CD8-positive, alpha-beta memory T cell (primary cell): ENCODE data around the gene RNF213. TPM values are rescaled to one million over a fixed set of nuclear protein-coding genes. Genes with fewer than 3 reads are reported as not detected.

Experiments
- CTCF ChIA-PET: fragments of 350-600 bp; sonication (Branson Sonifier 250); formaldehyde crosslinking; loops from one replicate; lab custom pipeline; 2021; ENCODE audit warnings: antibody characterized with exemption; lab: Charles Lee
- POLR2A ChIA-PET: fragments of 350-600 bp; sonication (Branson Sonifier 250); formaldehyde crosslinking; loops from one replicate; lab custom pipeline; 2021; ENCODE audit warnings: antibody characterized with exemption; lab: Charles Lee
- DNase-seq, 5 donors: peaks; one replicate each; pipeline versions ENCODE4 v3.0.0 to v3.0.0-alpha.2; 2020 to 2022; ENCODE audit warnings: mixed read lengths in 1 of 5
- H3K27ac ChIP-seq: one replicate; pipeline ENCODE4 v1.7.0; 2013; ENCODE audit warnings: low read depth, mild to moderate bottlenecking, low read length, moderate library complexity
- H3K27me3 ChIP-seq: 2 replicates; pipeline ENCODE4 v1.7.0; 2013; ENCODE audit warnings: low read length, mild to moderate bottlenecking; ENCODE audit not compliant: insufficient read depth, poor library complexity, severe bottlenecking
- H3K36me3 ChIP-seq: 2 replicates; pipeline ENCODE4 v1.7.0; 2013; ENCODE audit warnings: mild to moderate bottlenecking, low read length, moderate library complexity; ENCODE audit not compliant: insufficient read depth
- H3K4me1 ChIP-seq: 2 replicates; pipeline ENCODE4 v1.7.0; 2013; ENCODE audit warnings: mild to moderate bottlenecking, low read length, moderate library complexity; ENCODE audit not compliant: insufficient read depth
- H3K4me3 ChIP-seq: 2 replicates; pipeline ENCODE4 v1.7.0; 2013; ENCODE audit warnings: mild to moderate bottlenecking, low read length
- H3K9me3 ChIP-seq: 2 replicates; pipeline ENCODE4 v1.7.0; 2013; ENCODE audit warnings: mild to moderate bottlenecking, low read length
- H3K27ac Mint-ChIP-seq, 8 donors: one replicate each; pipeline ENCODE4 v1.8.0; 2020 to 2021; ENCODE audit warnings: mixed read lengths in 8 of 8, mild to moderate bottlenecking in 6 of 8, inconsistent platforms in 3 of 8, moderate library complexity in 3 of 8
- H3K27me3 Mint-ChIP-seq, 2 donors: one replicate each; pipeline ENCODE4 v1.8.0; 2020 to 2021; ENCODE audit warnings: mixed read lengths in 2 of 2, mild to moderate bottlenecking in 1 of 2, moderate library complexity in 1 of 2
- H3K36me3 Mint-ChIP-seq, 3 donors: one replicate each; pipeline ENCODE4 v1.8.0; 2020 to 2021; ENCODE audit warnings: mixed read lengths in 3 of 3, inconsistent platforms in 1 of 3, mild to moderate bottlenecking in 1 of 3
- H3K4me1 Mint-ChIP-seq, 3 donors: one replicate each; pipeline ENCODE4 v1.8.0; 2020 to 2021; ENCODE audit warnings: mixed read lengths in 3 of 3, inconsistent platforms in 1 of 3, mild to moderate bottlenecking in 1 of 3
- H3K4me3 Mint-ChIP-seq, 7 donors: one replicate each; pipeline ENCODE4 v1.8.0; 2020 to 2021; ENCODE audit warnings: mixed read lengths in 7 of 7, mild to moderate bottlenecking in 6 of 7, moderate library complexity in 4 of 7, inconsistent platforms in 2 of 7
- H3K9me3 Mint-ChIP-seq, 5 donors: one replicate each; pipeline ENCODE4 v1.8.0; 2020 to 2022; ENCODE audit warnings: mixed read lengths in 5 of 5, mild to moderate bottlenecking in 3 of 5, moderate library complexity in 2 of 5, inconsistent platforms in 1 of 5
- polyA plus RNA-seq: library from polyadenylated mRNA; unstranded; fragments of 300-500 nt; fragmentation: Illumina TruSeq; gene quantifications from one replicate; pipeline ENCODE4 v1.2.3, GENCODE V29; 2021
- total RNA-seq, 2 experiments: library from RNA; stranded (reverse); gene quantifications; one replicate each; pipeline ENCODE4 v1.2.3, GENCODE V29; 2021

The RNF213 gene
- total and polyA plus RNA-seq, 3 experiments from 2014 or later: 75.7 to 185 (median 184) TPM

GRCh38 chr17:80430446-80431245, 170.0 kb downstream of the RNF213 start:
- H3K9me3 ChIP-seq: no peaks in the 10 kb centered on the region
- POLR2A ChIA-PET: no interaction called here
- CTCF ChIA-PET: interaction anchor here (1.2 kb wide), 1 partner anchor 145 kb away, joined by 3 read pairs; no protein-coding TSS in a partner anchor
- peaks cover 9% of the 10 kb centered on the region for H3K4me1 ChIP-seq
- H3K4me3 ChIP-seq: no peak overlapping the region
- H3K36me3 Mint-ChIP-seq: no peaks in the 10 kb centered on the region
- peaks cover 0 to 3% of the 10 kb centered on the region in 2 donors for H3K27me3 Mint-ChIP-seq
- no peaks in the 10 kb centered on the region for H3K27me3 ChIP-seq
- H3K4me1 Mint-ChIP-seq: peaks cover 4 to 10% (median 4%) of the 10 kb centered on the region in 3 donors
- no peak for DNase-seq
- no peak overlapping the region for H3K4me3 Mint-ChIP-seq
- H3K36me3 ChIP-seq: no peaks in the 10 kb centered on the region
- H3K27ac ChIP-seq: no peak overlapping the region
- H3K27ac Mint-ChIP-seq: no peak overlapping the region
- no peaks in the 10 kb centered on the region for H3K9me3 Mint-ChIP-seq

- H3K4me3 Mint-ChIP-seq: no peak overlapping the region
- Histone ChIP-seq H3K9me3 (no peaks in the 10 kb centered on the region), H3K27ac (no peak overlapping the region), H3K27me3 (no peaks in the 10 kb centered on the region), H3K36me3 (no peaks in the 10 kb centered on the region), H3K4me3 (no peak overlapping the region), H3K4me1 (peaks cover 8% of the 10 kb centered on the region)
- CTCF ChIA-PET: interaction anchor here (1.2 kb wide), 1 partner anchor 144 kb away, joined by 3 read pairs; no protein-coding TSS in a partner anchor
- no peaks in the 10 kb centered on the region for H3K36me3 Mint-ChIP-seq
- peaks cover 4% of the 10 kb centered on the region in 3 donors for H3K4me1 Mint-ChIP-seq
- DNase-seq: no peak
- H3K27me3 Mint-ChIP-seq: peaks cover 0 to 3% of the 10 kb centered on the region in 2 donors
- no peaks in the 10 kb centered on the region for H3K9me3 Mint-ChIP-seq
- H3K27ac Mint-ChIP-seq: no peak overlapping the region
- POLR2A ChIA-PET: no interaction called here
Measured at GRCh38 chr17:80431246-80432195, 170.9 kb downstream of the RNF213 start.

GRCh38 chr17:80432350-80432955, 171.8 kb downstream of the RNF213 start:
- no peak for DNase-seq
- Histone ChIP-seq H3K4me1 (no peaks in the 10 kb centered on the region), H3K27me3 (no peaks in the 10 kb centered on the region), H3K9me3 (no peaks in the 10 kb centered on the region), H3K36me3 (no peaks in the 10 kb centered on the region), H3K27ac (no peak overlapping the region), H3K4me3 (no peak overlapping the region)
- Mint-ChIP-seq H3K9me3 (no peaks in the 10 kb centered on the region), H3K4me1 (no peaks in the 10 kb centered on the region), H3K36me3 (no peaks in the 10 kb centered on the region), H3K27me3 (peaks cover 0 to 3% of the 10 kb centered on the region in 2 donors), H3K27ac (no peak overlapping the region), H3K4me3 (no peak overlapping the region)
- ChIA-PET CTCF (no interaction called here), POLR2A (no interaction called here)

- ChIA-PET CTCF (no interaction called here), POLR2A (no interaction called here)
- H3K4me1 Mint-ChIP-seq: no peaks in the 10 kb centered on the region
Measured at GRCh38 chr17:80432961-80433550, 172.4 kb downstream of the RNF213 start.

GRCh38 chr17:80433916-80434666, 173.4 kb downstream of the RNF213 start:
- no peaks in the 10 kb centered on the region for H3K9me3 Mint-ChIP-seq
- no peaks in the 10 kb centered on the region for H3K4me1 Mint-ChIP-seq
- peaks cover 0 to 3% of the 10 kb centered on the region in 2 donors for H3K27me3 Mint-ChIP-seq
- no peak overlapping the region for H3K4me3 ChIP-seq
- no peaks in the 10 kb centered on the region for H3K36me3 Mint-ChIP-seq
- H3K9me3 ChIP-seq: no peaks in the 10 kb centered on the region
- POLR2A ChIA-PET: no interaction called here
- H3K4me3 Mint-ChIP-seq: no peak overlapping the region
- no peaks in the 10 kb centered on the region for H3K4me1 ChIP-seq
- CTCF ChIA-PET: no interaction called here
- H3K36me3 ChIP-seq: no peaks in the 10 kb centered on the region
- H3K27ac ChIP-seq: no peak overlapping the region
- DNase-seq: no peak
- H3K27ac Mint-ChIP-seq: peak overlapping the region in 1 of 8 donors; percentile 17
- no peaks in the 10 kb centered on the region for H3K27me3 ChIP-seq

More at GRCh38 chr17:80432961-80433550, 172.4 kb downstream of the RNF213 start:
- peaks cover 0 to 3% of the 10 kb centered on the region in 2 donors for H3K27me3 Mint-ChIP-seq
- no peak overlapping the region for H3K4me3 ChIP-seq
- no peak overlapping the region for H3K27ac ChIP-seq
- no peak overlapping the region for H3K4me3 Mint-ChIP-seq
- DNase-seq: no peak
- no peaks in the 10 kb centered on the region for H3K9me3 Mint-ChIP-seq
- H3K9me3 ChIP-seq: no peaks in the 10 kb centered on the region
- H3K4me1 ChIP-seq: no peaks in the 10 kb centered on the region
- no peaks in the 10 kb centered on the region for H3K36me3 ChIP-seq
- no peaks in the 10 kb centered on the region for H3K36me3 Mint-ChIP-seq
- H3K27me3 ChIP-seq: no peaks in the 10 kb centered on the region
- no peak overlapping the region for H3K27ac Mint-ChIP-seq

GRCh38 chr17:80437532-80437931, 176.9 kb downstream of the RNF213 start:
- no peak overlapping the region for H3K4me3 Mint-ChIP-seq
- DNase-seq: no peak
- ChIA-PET CTCF (no interaction called here), POLR2A (no interaction called here)
- peaks cover 0 to 1% (median 0%) of the 10 kb centered on the region in 3 donors for H3K4me1 Mint-ChIP-seq
- Histone ChIP-seq H3K36me3 (no peaks in the 10 kb centered on the region), H3K9me3 (no peaks in the 10 kb centered on the region), H3K4me3 (no peak overlapping the region), H3K4me1 (no peaks in the 10 kb centered on the region), H3K27me3 (no peaks in the 10 kb centered on the region), H3K27ac (no peak overlapping the region)
- H3K36me3 Mint-ChIP-seq: peaks cover 0 to 5% (median 0%) of the 10 kb centered on the region in 3 donors
- H3K27ac Mint-ChIP-seq: no peak overlapping the region
- no peaks in the 10 kb centered on the region for H3K9me3 Mint-ChIP-seq
- peaks cover 8 to 21% of the 10 kb centered on the region in 2 donors for H3K27me3 Mint-ChIP-seq

- H3K4me1 ChIP-seq: no peaks in the 10 kb centered on the region
- H3K27me3 ChIP-seq: no peaks in the 10 kb centered on the region
- no peaks in the 10 kb centered on the region for H3K9me3 Mint-ChIP-seq
- H3K36me3 Mint-ChIP-seq: peaks cover 0 to 9% (median 0%) of the 10 kb centered on the region in 3 donors
- H3K9me3 ChIP-seq: no peaks in the 10 kb centered on the region
- CTCF ChIA-PET: no interaction called here
- no peak overlapping the region for H3K4me3 Mint-ChIP-seq
- H3K27me3 Mint-ChIP-seq: peaks cover 10 to 29% of the 10 kb centered on the region in 2 donors
- POLR2A ChIA-PET: no interaction called here
- DNase-seq: no peak
- H3K4me3 ChIP-seq: no peak overlapping the region
- H3K27ac ChIP-seq: no peak overlapping the region
- H3K4me1 Mint-ChIP-seq: peaks cover 0 to 3% (median 0%) of the 10 kb centered on the region in 3 donors
- no peak overlapping the region for H3K27ac Mint-ChIP-seq
- H3K36me3 ChIP-seq: no peaks in the 10 kb centered on the region
Measured at GRCh38 chr17:80438806-80439205, 178.2 kb downstream of the RNF213 start.
